ELR (cell line): ENCODE data around the gene OBSCN.

Experiments
- DNase-seq: peaks from one replicate; pipeline ENCODE4 v3.0.0-alpha.2; 2015; ENCODE audit warnings: low read depth

OBSCN gene

GRCh38 chr1:228170666-228171065, 37.2 kb upstream of the OBSCN start:
- no peak for DNase-seq

GRCh38 chr1:228171221-228171891, 36.5 kb upstream of the OBSCN start:
- DNase-seq, result no peak

- DNase-seq, result no peak
Measured at GRCh38 chr1:228172591-228173527, 35.0 kb upstream of the OBSCN start.

GRCh38 chr1:228173528-228174481, 34.0 kb upstream of the OBSCN start:
- peak; percentile 16 for DNase-seq

GRCh38 chr1:228174482-228175315, 33.1 kb upstream of the OBSCN start:
- DNase-seq, result peak; percentile 22

- DNase-seq, result no peak
Measured at GRCh38 chr1:228175316-228176023, 32.4 kb upstream of the OBSCN start.

GRCh38 chr1:228176024-228176395, 31.8 kb upstream of the OBSCN start:
- DNase-seq, result no peak

- DNase-seq, result no peak
Measured at GRCh38 chr1:228176461-228177182, 31.2 kb upstream of the OBSCN start.

- no peak for DNase-seq
Measured at GRCh38 chr1:228177183-228177475, 30.7 kb upstream of the OBSCN start.

GRCh38 chr1:228177721-228178710, 29.8 kb upstream of the OBSCN start:
- no peak for DNase-seq

GRCh38 chr1:228178737-228179684, 28.8 kb upstream of the OBSCN start:
- DNase-seq, result no peak

GRCh38 chr1:228180271-228180958, 27.4 kb upstream of the OBSCN start:
- peak; percentile 34 for DNase-seq

GRCh38 chr1:228180959-228181644, 26.7 kb upstream of the OBSCN start:
- no peak for DNase-seq

GRCh38 chr1:228181645-228182034, 26.2 kb upstream of the OBSCN start:
- no peak for DNase-seq

- no peak for DNase-seq
Measured at GRCh38 chr1:228182296-228183030, 25.4 kb upstream of the OBSCN start.

GRCh38 chr1:228184152-228184551, 23.7 kb upstream of the OBSCN start:
- no peak for DNase-seq
